Measurements from ENCODE around the gene CDH7.

GRCh38 chr18:65808759-65809158 lies 57.9 kb downstream of the CDH7 start:
- TF ChIP-seq CTCF (conservative IDR thresholded peaks at IDR 0.05) (no peak), EZH2 (IDR thresholded peaks at IDR 0.05; ENCODE audit: low read depth) (no peak)

Data from PC-9 (cell line).